Measurements from ENCODE around the gene NES. TPM values are rescaled to one million over a fixed set of nuclear protein-coding genes. Genes with fewer than 3 reads are reported as not detected.

NES gene
- total RNA-seq, 1 experiment from 2014 or later: 8.4 TPM

DNA sequence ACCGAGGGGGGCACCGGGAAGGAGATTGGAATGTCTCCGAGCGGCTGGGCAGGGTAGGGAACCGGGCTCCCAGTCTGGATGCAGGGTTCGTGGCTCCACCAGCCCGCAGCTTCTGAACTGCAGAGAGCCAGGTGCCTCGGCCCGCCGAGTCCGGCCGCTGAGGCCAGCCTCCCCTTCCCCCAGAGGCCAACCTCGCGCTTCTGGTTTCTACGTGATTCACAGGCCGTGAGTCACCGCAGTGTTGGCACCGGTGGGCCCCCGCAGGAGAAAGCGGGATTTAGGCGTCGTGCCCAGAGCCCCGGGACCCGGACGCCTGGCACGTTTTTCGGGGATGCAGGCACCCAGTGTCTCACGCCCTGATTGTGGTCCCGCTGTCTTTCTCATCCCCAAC is 27.7 kb upstream of the NES start (continued):
- TF ChIP-seq CTCF (IDR thresholded peaks at IDR 0.05 in 2 of 3, conservative IDR thresholded peaks at IDR 0.05 in 1 of 3; ENCODE audit: borderline replicate concordance in 1 of 3, insufficient read depth in 1 of 3, low read depth in 2 of 3, low read length in 2 of 3): no peak
- no peak for TF ChIP-seq CEBPB (IDR thresholded peaks at IDR 0.05; ENCODE audit: low read depth)
- TF ChIP-seq ZFX (IDR thresholded peaks at IDR 0.05): peak; percentile 52; the same call in 1 of the 2 replicates
- no peak for TF ChIP-seq EGR1 (IDR thresholded peaks at IDR 0.05; ENCODE audit: low read depth)

- Histone ChIP-seq H3K79me2 (ENCODE audit: insufficient read depth, low read length) (peaks cover 27% of the 10 kb centered on the region), H3K9ac (ENCODE audit: low read length) (peak overlapping the region; percentile 80), H4K20me1 (ENCODE audit: insufficient read depth) (no peaks in the 10 kb centered on the region), H3K9me3 (ENCODE audit: control insufficient read depth in 1 of 2, insufficient read depth in 1 of 2, low read depth in 1 of 2, low read length in 2 of 2) (no peaks in the 10 kb centered on the region), H3K27ac (ENCODE audit: low read depth, low read length) (peak overlapping the region; percentile 89), H3K4me3 (replicated peaks in 1 of 2; ENCODE audit: low read depth in 1 of 2, low read length in 2 of 2) (peak overlapping the region; percentile 62 to 63), H3K27me3 (ENCODE audit: insufficient read depth, low read length) (no peaks in the 10 kb centered on the region), H2AFZ (ENCODE audit: low read depth, low read length, poor library complexity, severe bottlenecking) (no peak overlapping the region), H3K4me2 (ENCODE audit: low read length) (peak overlapping the region; percentile 85), H3K9me2 (ENCODE audit: insufficient read depth) (no peaks in the 10 kb centered on the region), H3K36me3 (ENCODE audit: control insufficient read depth in 1 of 2, insufficient read depth in 2 of 2, low read length in 2 of 2) (peaks cover 14 to 18% of the 10 kb centered on the region in 2 experiments; a peak in 3 of 4 replicates), H3K4me1 (ENCODE audit: control insufficient read depth in 1 of 2, insufficient read depth in 2 of 2, low read length in 2 of 2) (peaks cover 53 to 68% of the 10 kb centered on the region in 2 experiments)
- no peak for DNase-seq (ENCODE audit: low read depth, low spot score)
- no TSS peak for BruUV-seq (replicated peaks)
- ChIA-PET POLR2A (interaction anchor here (1.1 to 6.4 kb wide), 6 partner anchors 10 to 371 kb away, joined by 4 to 87 read pairs (median 13); partner anchors contain the start of genes ISG20L2 and METTL25B), RAD21 (ENCODE audit: low non-redundant PET in 1 of 2, low total read pairs in 2 of 2, uncharacterized antibody in 2 of 2, unreplicated experiment in 2 of 2) (interaction anchor here (1.3 to 3.5 kb wide), 2 partner anchors 14 kb away, joined by 3 to 45 read pairs; no protein-coding TSS in a partner anchor), CTCF (interaction anchor here (2.5 to 14.7 kb wide), 2 partner anchors 13 to 21 kb away, joined by 56 to 310 read pairs; no protein-coding TSS in a partner anchor)
- ATAC-seq: no peak
- intact Hi-C loops (cut with micrococcal nuclease): no loop called here
- no peak for TF ChIP-seq JUND (IDR thresholded peaks at IDR 0.05)
- no peak for TF ChIP-seq FOSL1 (IDR thresholded peaks at IDR 0.05; ENCODE audit: low read depth)
- TF ChIP-seq, protein P1, sequence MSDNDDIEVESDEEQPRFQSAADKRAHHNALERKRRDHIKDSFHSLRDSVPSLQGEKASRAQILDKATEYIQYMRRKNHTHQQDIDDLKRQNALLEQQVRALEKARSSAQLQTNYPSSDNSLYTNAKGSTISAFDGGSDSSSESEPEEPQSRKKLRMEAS (IDR thresholded peaks at IDR 0.05): no peak
- TF ChIP-seq EZH2phosphoT487 (IDR thresholded peaks at IDR 0.05; ENCODE audit: borderline replicate concordance): no peak
- TF ChIP-seq ZFX (IDR thresholded peaks at IDR 0.05): no peak
- no peak for TF ChIP-seq POLR2A (IDR thresholded peaks at IDR 0.05; ENCODE audit: borderline replicate concordance, extremely low read depth, insufficient read depth, insufficient read length)
- TF ChIP-seq CBX3 (IDR thresholded peaks at IDR 0.05; ENCODE audit: low read depth): no peak
- TF ChIP-seq ZNF274 (IDR thresholded peaks at IDR 0.05; ENCODE audit: low read depth, low read length): no peak
- TF ChIP-seq YY1 (IDR thresholded peaks at IDR 0.05; ENCODE audit: extremely low read depth, insufficient replicate concordance, low read depth, low read length): no peak
- no peak for TF ChIP-seq CTCF (IDR thresholded peaks at IDR 0.05 in 2 of 3, conservative IDR thresholded peaks at IDR 0.05 in 1 of 3; ENCODE audit: borderline replicate concordance in 1 of 3, insufficient read depth in 1 of 3, low read depth in 2 of 3, low read length in 2 of 3)
- no peak for TF ChIP-seq RAD21 (IDR thresholded peaks at IDR 0.05; ENCODE audit: low read depth)
- no peak for TF ChIP-seq ELF1 (IDR thresholded peaks at IDR 0.05; ENCODE audit: borderline replicate concordance, low read depth)
- TF ChIP-seq SP1 (IDR thresholded peaks at IDR 0.05; ENCODE audit: low read depth): no peak
- TF ChIP-seq TCF7L2 (IDR thresholded peaks at IDR 0.05; ENCODE audit: borderline replicate concordance, extremely low read depth, insufficient read depth, insufficient read length): no peak
- TF ChIP-seq, protein P2, sequence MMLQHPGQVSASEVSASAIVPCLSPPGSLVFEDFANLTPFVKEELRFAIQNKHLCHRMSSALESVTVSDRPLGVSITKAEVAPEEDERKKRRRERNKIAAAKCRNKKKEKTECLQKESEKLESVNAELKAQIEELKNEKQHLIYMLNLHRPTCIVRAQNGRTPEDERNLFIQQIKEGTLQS (IDR thresholded peaks at IDR 0.05): no peak
- TF ChIP-seq POLR2AphosphoS5 (IDR thresholded peaks at IDR 0.05; ENCODE audit: low read depth, low read length): no peak
- TF ChIP-seq CEBPB (IDR thresholded peaks at IDR 0.05; ENCODE audit: low read depth): no peak
- no peak for TF ChIP-seq SRF (IDR thresholded peaks at IDR 0.05; ENCODE audit: low read depth)
Observed at GRCh38 chr1:156704166-156704711, 27.0 kb upstream of the NES start.
